B cell (primary cell): ENCODE measurements around the gene JARID2.

ENCODE experiments used
- CTCF ChIP-seq: fragments of 200-600 bp; IDR thresholded peaks from one replicate; pipeline ENCODE4 v1.8.0; 2022; ENCODE audit warnings: antibody characterized with exemption, mild to moderate bottlenecking
- EZH2 ChIP-seq: IDR thresholded peaks from 2 replicates; pipeline ENCODE4 v1.6.1; 2012; ENCODE audit warnings: borderline replicate concordance, low read depth, mild to moderate bottlenecking, moderate library complexity, low read length; ENCODE audit not compliant: insufficient read depth, poor library complexity, severe bottlenecking

DNA sequence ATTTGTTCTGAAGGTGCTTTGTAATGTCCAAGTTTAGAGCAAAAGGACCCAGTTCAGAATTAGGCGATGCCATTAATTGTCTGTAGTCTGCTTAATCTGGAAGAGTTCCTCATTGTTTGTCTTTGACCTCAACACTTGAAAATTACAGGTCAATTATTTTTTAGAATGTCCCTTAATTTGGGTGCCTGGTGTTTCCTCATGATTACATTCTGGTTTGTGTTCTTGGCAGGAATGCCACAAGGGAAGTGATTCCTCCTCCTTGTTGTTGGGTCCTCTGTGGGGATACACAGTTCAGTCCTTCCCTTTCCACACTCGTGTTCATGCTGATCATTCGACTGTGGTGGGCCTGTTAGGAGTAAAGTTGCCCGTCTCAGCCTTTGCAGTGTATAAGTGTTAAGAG, 207.3 kb downstream of the JARID2 start:
- TF ChIP-seq CTCF (no peak), EZH2 (no peak)
